ENCODE measurements around the gene APOL3. TPM values are rescaled to one million over a fixed set of nuclear protein-coding genes. Genes with fewer than 3 reads are reported as not detected.

APOL3 gene
- total and polyA plus RNA-seq, 2 experiments from 2014 or later = 1.3 to 2.1 TPM

GRCh38 chr22:36194385-36194784 is 33.8 kb upstream of the APOL3 start:
- peaks cover 23% of the 10 kb centered on the region for H3K4me1 ChIP-seq (ENCODE audit: insufficient read depth)
- no peaks in the 10 kb centered on the region for H3K36me3 ChIP-seq (replicated peaks; ENCODE audit: insufficient read depth, low read depth)
- DNase-seq (ENCODE audit: low spot score) = no peak
- H3K4me3 ChIP-seq = no peak overlapping the region
- H2AFZ ChIP-seq = no peak overlapping the region
- H3K4me2 ChIP-seq = no peak overlapping the region
- H3K27me3 ChIP-seq = no peaks in the 10 kb centered on the region
- H4K20me1 ChIP-seq (ENCODE audit: insufficient read depth, poor library complexity, severe bottlenecking) = no peaks in the 10 kb centered on the region
- H3K9me3 ChIP-seq (ENCODE audit: low read depth) = no peaks in the 10 kb centered on the region
- H3K79me2 ChIP-seq = no peaks in the 10 kb centered on the region
- TF ChIP-seq EZH2phosphoT487 (IDR thresholded peaks at IDR 0.05; ENCODE audit: low read depth, severe bottlenecking, unreplicated experiment) = no peak
- TF ChIP-seq CTCF (IDR thresholded peaks at IDR 0.05; ENCODE audit: poor library complexity) = no peak
- TF ChIP-seq EZH2 (IDR thresholded peaks at IDR 0.05; ENCODE audit: borderline replicate concordance) = no peak
- WGBS (ENCODE audit: low lambda C conversion rate, missing lambda C conversion rate) = 88% methylated on average over 2 of the region's 2 CpGs
- no peaks in the 10 kb centered on the region for H3K9me2 ChIP-seq (replicated peaks; ENCODE audit: insufficient read depth)
- no peak overlapping the region for H3K27ac ChIP-seq

- no peak overlapping the region for H3K27ac ChIP-seq
- no peaks in the 10 kb centered on the region for H4K20me1 ChIP-seq (ENCODE audit: insufficient read depth, poor library complexity, severe bottlenecking)
- no peak overlapping the region for H2AFZ ChIP-seq
- H3K36me3 ChIP-seq (replicated peaks; ENCODE audit: insufficient read depth, low read depth) = no peaks in the 10 kb centered on the region
- H3K9me2 ChIP-seq (replicated peaks; ENCODE audit: insufficient read depth) = no peaks in the 10 kb centered on the region
- TF ChIP-seq EZH2 (IDR thresholded peaks at IDR 0.05; ENCODE audit: borderline replicate concordance) = no peak
- TF ChIP-seq EZH2phosphoT487 (IDR thresholded peaks at IDR 0.05; ENCODE audit: low read depth, severe bottlenecking, unreplicated experiment) = no peak
- no peak for TF ChIP-seq CTCF (IDR thresholded peaks at IDR 0.05; ENCODE audit: poor library complexity)
- peaks cover 23% of the 10 kb centered on the region for H3K4me1 ChIP-seq (ENCODE audit: insufficient read depth)
- H3K79me2 ChIP-seq = no peaks in the 10 kb centered on the region
- no peak overlapping the region for H3K4me3 ChIP-seq
- H3K27me3 ChIP-seq = no peaks in the 10 kb centered on the region
- H3K4me2 ChIP-seq = no peak overlapping the region
- 83% methylated on average over 3 of the region's 3 CpGs for WGBS (ENCODE audit: low lambda C conversion rate, missing lambda C conversion rate)
- H3K9me3 ChIP-seq (ENCODE audit: low read depth) = no peaks in the 10 kb centered on the region
- DNase-seq (ENCODE audit: low spot score) = no peak
Measured at GRCh38 chr22:36193577-36193976, 33.0 kb upstream of the APOL3 start.

GRCh38 chr22:36193171-36193570 is 32.6 kb upstream of the APOL3 start:
- H3K79me2 ChIP-seq = no peaks in the 10 kb centered on the region
- no peaks in the 10 kb centered on the region for H3K9me3 ChIP-seq (ENCODE audit: low read depth)
- H3K36me3 ChIP-seq (replicated peaks; ENCODE audit: insufficient read depth, low read depth) = no peaks in the 10 kb centered on the region
- H4K20me1 ChIP-seq (ENCODE audit: insufficient read depth, poor library complexity, severe bottlenecking) = no peaks in the 10 kb centered on the region
- H3K4me3 ChIP-seq = no peak overlapping the region
- H2AFZ ChIP-seq = no peak overlapping the region
- 86% methylated on average over 3 of the region's 3 CpGs for WGBS (ENCODE audit: low lambda C conversion rate, missing lambda C conversion rate)
- DNase-seq (ENCODE audit: low spot score) = no peak
- H3K4me2 ChIP-seq = no peak overlapping the region
- H3K27me3 ChIP-seq = no peaks in the 10 kb centered on the region
- H3K4me1 ChIP-seq (ENCODE audit: insufficient read depth) = peaks cover 21% of the 10 kb centered on the region
- no peak overlapping the region for H3K27ac ChIP-seq
- H3K9me2 ChIP-seq (replicated peaks; ENCODE audit: insufficient read depth) = no peaks in the 10 kb centered on the region
- TF ChIP-seq CTCF (IDR thresholded peaks at IDR 0.05; ENCODE audit: poor library complexity) (no peak), EZH2 (IDR thresholded peaks at IDR 0.05; ENCODE audit: borderline replicate concordance) (no peak), EZH2phosphoT487 (IDR thresholded peaks at IDR 0.05; ENCODE audit: low read depth, severe bottlenecking, unreplicated experiment) (no peak)

- H3K9me2 ChIP-seq (replicated peaks; ENCODE audit: insufficient read depth) = no peaks in the 10 kb centered on the region
Measured at GRCh38 chr22:36192542-36192941, 32.0 kb upstream of the APOL3 start.

More at GRCh38 chr22:36192542-36192941, 32.0 kb upstream of the APOL3 start:
- no peak for DNase-seq (ENCODE audit: low spot score)
- no peak overlapping the region for H3K4me3 ChIP-seq
- peaks cover 14% of the 10 kb centered on the region for H3K4me1 ChIP-seq (ENCODE audit: insufficient read depth)
- no peak for TF ChIP-seq EZH2 (IDR thresholded peaks at IDR 0.05; ENCODE audit: borderline replicate concordance)
- TF ChIP-seq EZH2phosphoT487 (IDR thresholded peaks at IDR 0.05; ENCODE audit: low read depth, severe bottlenecking, unreplicated experiment) = no peak
- no peak for TF ChIP-seq CTCF (IDR thresholded peaks at IDR 0.05; ENCODE audit: poor library complexity)
- no peaks in the 10 kb centered on the region for H3K79me2 ChIP-seq
- 72% methylated on average over 4 of the region's 4 CpGs for WGBS (ENCODE audit: low lambda C conversion rate, missing lambda C conversion rate)
- H2AFZ ChIP-seq = no peak overlapping the region
- H4K20me1 ChIP-seq (ENCODE audit: insufficient read depth, poor library complexity, severe bottlenecking) = no peaks in the 10 kb centered on the region
- H3K36me3 ChIP-seq (replicated peaks; ENCODE audit: insufficient read depth, low read depth) = no peaks in the 10 kb centered on the region
- H3K27me3 ChIP-seq = no peaks in the 10 kb centered on the region
- H3K9me3 ChIP-seq (ENCODE audit: low read depth) = no peaks in the 10 kb centered on the region
- no peak overlapping the region for H3K4me2 ChIP-seq
- no peak overlapping the region for H3K27ac ChIP-seq

Measured in hepatocyte (in vitro differentiated cells).